Transverse colon (tissue), 4 donors: ENCODE results near the gene EXOSC10. TPM values are rescaled to one million over a fixed set of nuclear protein-coding genes. Genes with fewer than 3 reads are reported as not detected.

Experiments used
- DNase-seq: peaks from one replicate; pipeline ENCODE4 v3.0.0-alpha.2; 2019
- H3K27ac ChIP-seq, 4 donors: fragments of 200-600 bp; sonication (generic); 2 replicates each; pipeline ENCODE4 v1.5.1; 2016 to 2018; ENCODE audit warnings: inconsistent platforms in 4 of 4
- H3K27me3 ChIP-seq: fragments of 200-600 bp; sonication (generic); 2 replicates; pipeline ENCODE4 v1.5.1; 2017; ENCODE audit warnings: inconsistent platforms
- H3K36me3 ChIP-seq, 4 donors: fragments of 200-600 bp; sonication (generic); 2 replicates each; pipeline ENCODE4 v1.5.1; 2017 to 2019; ENCODE audit warnings: inconsistent platforms in 4 of 4
- H3K4me1 ChIP-seq, 4 donors: fragments of 200-600 bp; sonication (generic); 2 replicates each; pipeline ENCODE4 v1.5.1; 2017 to 2020; ENCODE audit warnings: inconsistent platforms in 4 of 4
- H3K4me3 ChIP-seq, 4 donors: fragments of 200-600 bp; sonication (generic); 1 replicate in 1 of 4; 2 replicates in 3 of 4; pipeline versions ENCODE4 v1.5.1 to v1.6.1; 2017 to 2019; ENCODE audit warnings: inconsistent platforms in 4 of 4
- H3K9me3 ChIP-seq, 2 donors: fragments of 200-600 bp; sonication (generic); 2 replicates each; pipeline ENCODE4 v1.5.1; 2017 to 2019; ENCODE audit warnings: inconsistent platforms in 2 of 2
- EP300 ChIP-seq: sonication (generic); formaldehyde crosslinking; IDR thresholded peaks from one replicate; pipeline ENCODE4 v1.6.1; 2017; ENCODE audit warnings: antibody characterized with exemption, low read depth
- POLR2A ChIP-seq: fragments of 450-650 bp; IDR thresholded peaks from one replicate; pipeline ENCODE4 v1.6.1; 2016; ENCODE audit warnings: antibody characterized with exemption, mild to moderate bottlenecking, moderate library complexity
- POLR2AphosphoS5 ChIP-seq, 3 donors: sonication (generic); formaldehyde crosslinking; IDR thresholded peaks; one replicate each; pipeline ENCODE4 v1.6.1; 2016; ENCODE audit warnings: antibody characterized with exemption in 3 of 3
- WGBS, 2 donors: methylation state at CpG; one replicate each; pipeline ENCODE4 v1.1.5; 2018; ENCODE audit warnings: low coverage in 1 of 2; 5-methylcytosine and 5-hydroxymethylcytosine counted together
- in situ Hi-C, 4 donors: fragments of 200-750 bp; cut with MboI; loops; one replicate each; pipeline versions ENCODE4 v1.15.0 to v1.15.1; 2017; ENCODE audit warnings: low sequenced_read_pairs in 3 of 4, low pct_ligation_motif_present in 1 of 4, low pct_unique_long_range_greater_than_20kb in 1 of 4
- intact Hi-C: fragments of 100-400 bp; cut with DNase I; formaldehyde crosslinking; loops from one replicate; pipeline ENCODE4 v1.15.1; 2023; ENCODE audit warnings: low total_unique reads
- total RNA-seq, 4 donors: library from RNA; depleted of rRNA; stranded (reverse); fragments of >200 nt; gene quantifications; one replicate each; pipeline ENCODE4 v1.1.0, GENCODE V29; 2016
- TF ChIP-seq, protein P1 (sequence below), 5 experiments: fragments of 200-600 bp in 3 of 5; fragments of 450-650 bp in 2 of 5; sonication (generic) in 3 of 5; IDR thresholded peaks; 1 replicate in 2 of 5; 2 replicates in 3 of 5; pipeline ENCODE4 v1.5.1; 2016 to 2017; ENCODE audit warnings: antibody characterized with exemption in 5 of 5, inconsistent platforms in 3 of 5, mild to moderate bottlenecking in 2 of 5, moderate library complexity in 1 of 5

The EXOSC10 gene
- 100 to 1,000 TPM in 1 of 4 donors, 10 to 100 TPM in 3; 43.8 to 113 (median 68.7) TPM for total RNA-seq

DNA sequence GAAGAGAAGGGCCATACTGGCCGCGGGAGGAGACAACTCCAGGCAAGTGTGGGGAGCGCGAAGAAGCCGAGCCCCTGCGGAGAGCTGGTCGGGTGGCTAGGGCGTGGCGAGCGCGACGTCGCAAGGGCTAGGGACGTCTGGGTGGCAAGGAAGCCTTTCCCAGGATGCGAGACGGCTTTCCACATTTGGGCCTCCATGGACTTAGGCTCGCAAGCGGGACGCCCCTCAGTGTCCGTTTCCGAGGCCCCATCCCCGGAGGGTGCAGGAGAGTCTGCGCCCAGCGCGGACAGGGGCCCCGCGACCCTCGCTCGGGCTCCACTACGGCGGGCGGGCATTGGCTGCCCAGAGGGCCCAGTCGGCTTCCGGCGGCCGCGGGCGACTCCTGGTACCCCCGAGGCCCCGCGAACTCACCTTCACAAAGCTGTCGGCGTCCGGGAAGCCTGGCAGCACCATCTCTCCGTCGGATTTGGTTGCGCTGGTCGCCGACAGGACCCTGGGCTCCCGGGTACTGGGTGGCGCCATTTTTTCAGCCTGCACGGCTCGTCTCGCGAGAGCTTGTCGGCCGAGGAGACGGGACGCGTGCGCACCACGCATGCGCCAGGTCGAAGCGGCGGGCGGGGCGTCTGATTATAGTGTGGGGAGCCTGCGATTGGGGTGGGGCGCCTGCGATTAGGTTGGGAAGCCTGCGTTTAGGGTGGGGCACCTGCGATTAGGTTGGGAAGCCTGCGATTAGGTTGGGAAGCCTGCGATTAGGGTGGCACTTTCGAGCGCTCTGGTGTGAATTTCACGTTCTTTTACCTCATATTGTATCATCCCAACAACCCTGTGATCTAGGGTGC is at the start of gene EXOSC10:
Gene EXOSC10, minus strand, starts transcription at position 560 of the 839 bp plus-strand sequence. Its CDS starts 38 bp downstream, at position 522.
- Histone ChIP-seq H3K36me3 (peaks cover 0 to 25% (median 10%) of the 10 kb centered on the region in 4 donors), H3K4me1 (peaks cover 7 to 17% (median 10%) of the 10 kb centered on the region in 4 donors), H3K9me3 (no peaks in the 10 kb centered on the region), H3K27me3 (no peaks in the 10 kb centered on the region), H3K27ac (peak within 1 kb of the TSS; percentile 89 to 93 (median 90)), H3K4me3 (peak within 1 kb of the TSS; percentile 96 to 99 (median 98))
- in situ Hi-C loops (no loop called here), intact Hi-C loops (no loop called here)
- DNase-seq, result peak; percentile 96
- 0 to 1% methylated on average over 9 to 51 of the region's 78 CpGs for WGBS, 2 donors
- TF ChIP-seq POLR2AphosphoS5 (IDR thresholded peaks at IDR 0.05), result peak; percentile 35 to 69 (median 58)
- TF ChIP-seq POLR2A, result peak; percentile 64
- TF ChIP-seq, protein P1, sequence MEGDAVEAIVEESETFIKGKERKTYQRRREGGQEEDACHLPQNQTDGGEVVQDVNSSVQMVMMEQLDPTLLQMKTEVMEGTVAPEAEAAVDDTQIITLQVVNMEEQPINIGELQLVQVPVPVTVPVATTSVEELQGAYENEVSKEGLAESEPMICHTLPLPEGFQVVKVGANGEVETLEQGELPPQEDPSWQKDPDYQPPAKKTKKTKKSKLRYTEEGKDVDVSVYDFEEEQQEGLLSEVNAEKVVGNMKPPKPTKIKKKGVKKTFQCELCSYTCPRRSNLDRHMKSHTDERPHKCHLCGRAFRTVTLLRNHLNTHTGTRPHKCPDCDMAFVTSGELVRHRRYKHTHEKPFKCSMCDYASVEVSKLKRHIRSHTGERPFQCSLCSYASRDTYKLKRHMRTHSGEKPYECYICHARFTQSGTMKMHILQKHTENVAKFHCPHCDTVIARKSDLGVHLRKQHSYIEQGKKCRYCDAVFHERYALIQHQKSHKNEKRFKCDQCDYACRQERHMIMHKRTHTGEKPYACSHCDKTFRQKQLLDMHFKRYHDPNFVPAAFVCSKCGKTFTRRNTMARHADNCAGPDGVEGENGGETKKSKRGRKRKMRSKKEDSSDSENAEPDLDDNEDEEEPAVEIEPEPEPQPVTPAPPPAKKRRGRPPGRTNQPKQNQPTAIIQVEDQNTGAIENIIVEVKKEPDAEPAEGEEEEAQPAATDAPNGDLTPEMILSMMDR (IDR thresholded peaks at IDR 0.05), result peak in 1 of 5 experiments; percentile 7
- no peak for TF ChIP-seq EP300

DNA sequence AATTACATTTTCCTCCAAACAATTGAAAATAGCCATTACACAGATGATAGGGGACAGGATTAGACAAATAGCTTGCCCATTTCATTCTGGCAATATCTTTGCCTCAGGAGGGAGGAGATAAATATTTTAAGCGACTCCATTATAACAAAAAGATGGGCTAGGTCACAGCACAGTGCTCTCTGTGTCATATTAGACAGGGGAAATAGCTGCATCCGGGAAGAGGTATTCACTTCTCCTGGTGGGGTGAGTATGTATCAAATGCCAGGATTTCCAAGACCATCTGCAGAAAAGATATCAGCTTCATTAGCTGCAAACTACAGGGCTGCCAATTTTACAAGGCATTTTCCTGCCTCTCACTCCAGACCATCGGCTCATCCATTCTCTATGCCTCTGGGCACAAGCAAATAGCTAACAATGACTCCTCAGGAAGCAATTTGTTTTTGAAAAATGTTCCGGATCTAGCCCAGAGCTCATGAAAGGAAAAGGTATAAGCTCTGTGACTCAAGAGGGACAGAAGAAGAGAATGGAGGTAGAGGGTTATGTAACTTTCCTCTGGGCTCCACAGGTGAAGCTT is 47.6 kb upstream of the EXOSC10 start:
- TF ChIP-seq EP300, result no peak
- no peak for TF ChIP-seq POLR2A
- TF ChIP-seq, protein P1 (IDR thresholded peaks at IDR 0.05), result no peak
- no peak for TF ChIP-seq POLR2AphosphoS5 (IDR thresholded peaks at IDR 0.05)
- WGBS, 2 donors, result 68 to 90% methylated on average over 3 to 4 of the region's 4 CpGs
- intact Hi-C loops (no loop called here), in situ Hi-C loops (no loop called here)
- no peaks in the 10 kb centered on the region for H3K9me3 ChIP-seq
- H3K27ac ChIP-seq, result no peak overlapping the region
- no peak overlapping the region for H3K4me3 ChIP-seq
- DNase-seq, result no peak
- peaks cover 0 to 64% (median 16%) of the 10 kb centered on the region in 4 donors for H3K36me3 ChIP-seq
- H3K27me3 ChIP-seq, result no peaks in the 10 kb centered on the region
- no peaks in the 10 kb centered on the region for H3K4me1 ChIP-seq

DNA sequence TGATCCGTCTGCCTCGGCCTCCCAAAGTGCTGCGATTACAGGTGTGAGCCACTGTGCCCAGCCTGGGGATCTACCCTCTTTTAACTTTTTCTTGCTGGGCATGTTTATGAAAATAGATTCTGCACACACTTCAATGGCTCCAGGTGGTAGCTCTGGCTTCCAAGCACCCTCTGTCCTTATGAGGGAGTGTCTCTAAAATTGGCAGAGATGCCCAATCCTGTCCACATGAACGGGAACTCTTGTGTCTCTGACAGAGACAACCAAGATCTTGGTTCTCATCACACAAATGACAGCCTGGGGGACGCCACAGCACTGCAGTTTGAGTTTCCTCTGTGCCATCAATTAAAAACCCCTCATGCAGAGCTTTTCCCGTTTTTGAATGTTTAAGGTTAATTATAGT is 46.1 kb upstream of the EXOSC10 start:
- peaks cover 0 to 56% (median 16%) of the 10 kb centered on the region in 4 donors for H3K36me3 ChIP-seq
- intact Hi-C loops (no loop called here), in situ Hi-C loops (no loop called here)
- no peaks in the 10 kb centered on the region for H3K9me3 ChIP-seq
- no peak overlapping the region for H3K27ac ChIP-seq
- H3K27me3 ChIP-seq, result no peaks in the 10 kb centered on the region
- H3K4me3 ChIP-seq, result no peak overlapping the region
- TF ChIP-seq, protein P1 (IDR thresholded peaks at IDR 0.05), result no peak
- TF ChIP-seq EP300 (no peak), POLR2AphosphoS5 (IDR thresholded peaks at IDR 0.05) (no peak), POLR2A (no peak)
- no peaks in the 10 kb centered on the region for H3K4me1 ChIP-seq
- 80 to 94% methylated on average over 1 to 6 of the region's 6 CpGs for WGBS, 2 donors
- no peak for DNase-seq

DNA sequence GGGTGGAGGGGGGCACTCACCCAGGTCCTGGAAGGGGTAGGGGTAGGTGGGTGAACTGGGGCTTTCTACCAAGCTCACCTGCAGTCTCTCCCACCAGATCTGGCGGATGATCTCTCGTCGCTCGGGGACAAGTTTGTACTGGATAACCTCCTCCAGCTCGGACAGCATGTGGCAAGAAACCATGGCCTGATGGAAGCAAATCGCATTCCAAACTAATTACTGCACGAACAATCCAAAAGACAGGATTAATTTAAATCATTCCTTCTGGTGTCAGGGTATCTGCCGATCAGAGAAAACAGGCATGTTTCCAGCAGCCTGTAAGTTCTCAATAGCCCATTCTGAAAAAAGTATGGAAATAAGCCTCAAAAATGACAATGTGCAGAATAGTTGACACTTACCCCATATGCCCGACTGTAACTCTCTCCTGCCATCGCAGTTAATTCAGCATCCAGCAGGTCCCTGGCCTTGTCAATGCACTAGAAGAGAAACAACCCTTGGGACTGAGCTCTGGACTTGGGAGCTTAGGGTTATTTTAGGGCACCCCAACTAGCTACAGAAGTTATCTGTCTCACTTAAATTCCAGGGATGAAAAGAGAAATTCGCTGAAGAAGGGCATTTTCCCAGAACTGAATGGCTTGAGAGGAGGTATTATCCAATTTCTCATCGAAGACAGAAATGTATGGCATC is 45.0 kb upstream of the EXOSC10 start:
- peaks cover 0 to 56% (median 16%) of the 10 kb centered on the region in 4 donors for H3K36me3 ChIP-seq
- no peaks in the 10 kb centered on the region for H3K4me1 ChIP-seq
- DNase-seq, result no peak
- in situ Hi-C loops (no loop called here), intact Hi-C loops (no loop called here)
- H3K9me3 ChIP-seq, result no peaks in the 10 kb centered on the region
- 88 to 94% methylated on average over 7 to 12 of the region's 12 CpGs for WGBS, 2 donors
- TF ChIP-seq POLR2A (no peak), POLR2AphosphoS5 (IDR thresholded peaks at IDR 0.05) (no peak), EP300 (no peak)
- TF ChIP-seq, protein P1 (IDR thresholded peaks at IDR 0.05), result no peak
- H3K27me3 ChIP-seq, result no peaks in the 10 kb centered on the region
- H3K27ac ChIP-seq, result no peak overlapping the region
- H3K4me3 ChIP-seq, result no peak overlapping the region
